C4-2B (cell line): ENCODE measurements around the gene ADIPOR2.

Experiments used
- ZFX ChIP-seq: fragments of 450-650 bp; IDR thresholded peaks from 2 replicates; pipeline ENCODE4 v1.6.1; 2017
- TF ChIP-seq, protein P1 (sequence below): fragments of 450-650 bp; conservative IDR thresholded peaks from 2 replicates; pipeline ENCODE4 v1.5.1; 2017; ENCODE audit warnings: mild to moderate bottlenecking

DNA sequence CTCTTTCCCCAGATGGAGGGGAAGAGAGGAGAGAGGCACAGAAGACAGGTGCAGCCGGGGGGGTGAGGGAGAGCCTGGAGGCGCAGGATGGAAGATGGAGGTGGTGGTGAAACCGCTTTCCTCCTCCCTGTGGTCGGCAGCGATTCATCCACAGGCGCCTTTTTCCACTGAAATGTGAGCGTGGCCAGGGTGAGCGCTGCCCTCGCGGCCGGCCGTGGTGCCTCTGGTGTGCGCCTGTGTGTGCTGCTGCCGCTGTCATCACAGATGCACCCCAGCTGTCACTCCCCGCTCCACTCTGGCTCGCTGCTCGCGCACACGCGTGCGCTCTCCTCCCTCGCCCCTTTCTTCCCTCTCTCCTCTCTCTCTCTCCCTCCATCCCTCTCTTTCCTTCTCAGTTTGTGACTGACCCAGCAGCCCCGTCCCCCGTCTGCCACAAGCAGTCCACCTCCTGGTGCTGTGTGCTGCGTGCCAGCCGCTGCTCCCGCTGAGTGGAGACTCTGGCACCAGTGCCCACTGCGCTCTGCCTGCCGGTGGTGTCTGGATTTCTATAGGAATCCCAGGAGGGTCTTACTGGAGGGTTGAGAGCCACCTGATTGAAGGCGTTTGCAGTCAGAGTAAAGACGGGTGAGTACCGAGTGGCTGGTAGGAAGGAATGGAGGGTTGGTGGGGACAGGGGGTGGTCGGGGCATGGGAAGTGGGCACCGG lies 129.5 kb downstream of the ADIPOR2 start, which contains the start of gene LRTM2:
- TF ChIP-seq, protein P1, sequence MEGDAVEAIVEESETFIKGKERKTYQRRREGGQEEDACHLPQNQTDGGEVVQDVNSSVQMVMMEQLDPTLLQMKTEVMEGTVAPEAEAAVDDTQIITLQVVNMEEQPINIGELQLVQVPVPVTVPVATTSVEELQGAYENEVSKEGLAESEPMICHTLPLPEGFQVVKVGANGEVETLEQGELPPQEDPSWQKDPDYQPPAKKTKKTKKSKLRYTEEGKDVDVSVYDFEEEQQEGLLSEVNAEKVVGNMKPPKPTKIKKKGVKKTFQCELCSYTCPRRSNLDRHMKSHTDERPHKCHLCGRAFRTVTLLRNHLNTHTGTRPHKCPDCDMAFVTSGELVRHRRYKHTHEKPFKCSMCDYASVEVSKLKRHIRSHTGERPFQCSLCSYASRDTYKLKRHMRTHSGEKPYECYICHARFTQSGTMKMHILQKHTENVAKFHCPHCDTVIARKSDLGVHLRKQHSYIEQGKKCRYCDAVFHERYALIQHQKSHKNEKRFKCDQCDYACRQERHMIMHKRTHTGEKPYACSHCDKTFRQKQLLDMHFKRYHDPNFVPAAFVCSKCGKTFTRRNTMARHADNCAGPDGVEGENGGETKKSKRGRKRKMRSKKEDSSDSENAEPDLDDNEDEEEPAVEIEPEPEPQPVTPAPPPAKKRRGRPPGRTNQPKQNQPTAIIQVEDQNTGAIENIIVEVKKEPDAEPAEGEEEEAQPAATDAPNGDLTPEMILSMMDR = no peak
- TF ChIP-seq ZFX = no peak
